ENCODE data around the gene GNG2. TPM values are rescaled to one million over a fixed set of nuclear protein-coding genes. Genes with fewer than 3 reads are reported as not detected.

Gene GNG2
- polyA plus RNA-seq (2013, experiment 1 of 2; ENCODE audit: insufficient read length) = 11.2 TPM
- polyA plus RNA-seq (2013, experiment 2 of 2; ENCODE audit: insufficient read length) = 10.6 TPM

DNA sequence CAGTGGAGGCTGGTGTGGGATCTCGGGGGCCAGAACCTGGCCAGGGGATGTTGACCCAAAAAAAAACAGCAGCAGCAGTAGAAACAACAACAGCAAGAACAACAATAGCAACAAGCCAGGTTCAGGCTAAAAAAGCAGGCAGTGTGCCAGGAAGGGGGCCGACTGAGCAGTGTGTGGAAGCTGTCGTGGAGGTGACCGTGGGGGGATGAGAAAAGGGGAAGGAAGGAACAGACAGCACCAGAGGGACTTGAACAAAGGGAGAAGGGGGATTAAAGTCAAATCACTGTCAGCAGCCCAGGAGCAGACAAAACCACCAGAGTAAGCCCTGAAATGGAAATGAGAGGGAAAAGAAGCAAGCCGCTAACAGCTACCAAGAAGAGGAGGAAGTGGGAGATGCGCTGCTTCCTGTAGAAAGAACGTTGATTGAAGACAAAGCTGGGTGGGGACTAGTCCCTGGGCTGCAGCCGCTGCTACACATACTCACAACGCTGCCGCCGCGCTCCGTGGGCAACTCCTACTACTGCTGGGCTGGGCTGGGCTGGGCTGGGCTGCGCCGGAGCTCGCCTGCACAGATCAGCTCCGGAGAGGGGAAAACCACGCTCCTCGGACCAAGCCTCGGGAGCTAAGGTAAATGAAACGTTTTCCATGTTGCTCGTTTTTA lies at the start of gene GNG2:
TSS of gene GNG2 (plus strand) at position 449 of the 661 bp plus-strand sequence. CDS start 90,067 bp downstream, outside the sequence.
- peak; percentile 77 for DNase-seq

DNA sequence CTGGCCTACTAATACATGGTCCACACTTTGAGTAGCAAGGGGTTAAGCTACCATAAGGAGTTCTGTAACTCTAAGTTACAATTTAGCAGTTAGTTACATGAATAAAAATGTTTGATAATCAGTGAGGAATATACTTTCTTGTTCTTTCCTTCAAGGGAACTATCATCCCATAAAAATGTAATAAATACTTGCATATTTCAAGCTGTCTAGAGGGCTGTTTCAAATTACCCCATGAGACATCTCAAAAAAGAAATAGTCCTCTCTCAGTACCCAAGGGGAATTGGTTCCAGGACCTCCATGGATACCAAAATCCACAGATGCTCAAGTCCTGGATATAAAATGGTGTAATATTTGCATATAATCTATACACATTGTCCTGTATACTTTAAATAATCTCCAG lies 48.7 kb upstream of the GNG2 start:
- DNase-seq = peak; percentile 28

DNA sequence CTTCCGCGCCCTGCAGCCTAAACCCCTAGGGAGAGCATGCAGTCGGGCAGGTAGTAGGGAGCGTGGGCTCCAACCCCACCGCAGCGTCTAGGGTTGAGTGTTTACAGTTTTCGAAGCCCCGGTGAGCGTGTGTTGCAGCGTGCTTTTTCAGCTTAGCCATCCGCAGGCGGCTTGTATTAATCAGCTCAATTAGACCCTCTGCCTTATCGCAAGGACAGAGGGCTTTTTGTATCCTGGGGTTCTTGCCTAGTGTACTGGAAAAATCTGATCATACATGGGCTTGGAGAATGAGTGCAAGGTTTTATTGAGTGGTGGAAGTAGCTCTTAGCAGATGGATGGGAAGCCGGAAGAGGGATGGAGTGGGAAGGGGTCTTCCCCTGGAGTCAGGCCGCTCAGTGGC lies 44.4 kb upstream of the GNG2 start:
- DNase-seq = no peak

DNA sequence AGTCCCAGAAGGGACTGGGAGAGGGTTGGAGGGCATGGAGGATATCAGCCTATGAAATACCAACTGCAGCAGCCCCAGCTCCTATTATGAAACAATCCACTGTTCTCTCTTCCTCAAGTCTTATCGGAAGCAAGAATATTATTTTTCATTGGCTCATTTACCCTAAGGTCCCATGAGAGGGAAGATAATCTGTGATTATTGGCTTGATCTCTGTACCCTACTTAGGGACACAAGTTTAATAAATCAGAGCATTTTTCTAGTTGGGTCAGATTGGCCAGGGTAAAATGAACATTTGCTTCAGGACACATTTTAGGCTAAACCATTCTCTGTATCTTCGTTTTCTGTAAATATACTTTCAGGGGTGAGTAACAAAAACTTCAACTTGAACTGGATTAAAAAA lies 43.1 kb upstream of the GNG2 start:
- no peak for DNase-seq

DNA sequence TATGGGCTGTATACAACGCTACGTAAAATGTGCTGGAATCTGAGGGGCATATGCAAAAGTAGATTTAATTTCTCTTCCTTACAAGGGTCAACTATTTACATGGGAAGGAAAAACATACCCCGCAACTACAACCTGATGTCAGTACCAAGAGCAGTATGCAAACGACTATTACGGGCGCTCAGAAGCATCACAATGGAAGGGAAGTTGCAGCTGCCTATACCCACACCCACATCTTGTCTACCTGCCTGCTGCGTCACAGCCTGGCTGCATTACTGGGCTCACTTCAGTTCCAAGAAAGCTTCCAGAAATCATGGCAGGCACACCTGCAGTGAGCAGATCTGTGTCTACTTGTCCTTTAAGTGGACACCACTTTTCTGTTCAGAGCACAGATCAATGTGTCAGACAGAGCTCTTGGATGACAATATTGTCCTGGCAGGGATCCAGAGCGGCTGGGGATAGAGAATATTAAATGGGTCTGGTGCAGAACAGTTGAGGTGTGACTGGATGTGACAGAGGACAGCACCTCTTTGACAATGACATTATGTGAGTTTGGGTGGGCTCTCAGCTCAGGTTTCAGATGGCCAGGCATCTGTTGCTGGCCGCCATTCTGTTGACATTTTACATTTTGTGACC lies 41.5 kb upstream of the GNG2 start:
- DNase-seq = no peak

DNA sequence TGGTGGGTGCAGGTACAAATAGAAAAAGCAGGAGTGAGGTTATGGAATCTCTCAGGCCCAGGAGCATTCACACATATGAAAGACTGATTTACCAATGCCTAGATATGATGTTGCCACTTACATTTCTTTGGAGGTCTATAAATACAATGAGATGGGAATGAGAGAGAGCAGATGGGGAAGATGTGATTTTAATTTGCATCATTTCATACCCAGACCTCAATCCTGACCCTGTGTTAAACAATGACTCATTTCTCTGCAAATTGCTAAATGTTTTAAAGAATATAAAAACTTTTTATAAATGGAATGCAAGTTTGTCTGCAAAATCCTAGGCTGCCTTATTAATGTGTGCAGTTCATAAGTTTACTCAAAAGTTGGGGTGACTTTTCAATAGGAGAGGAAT lies 38.6 kb upstream of the GNG2 start:
- DNase-seq = peak; percentile 18

DNA sequence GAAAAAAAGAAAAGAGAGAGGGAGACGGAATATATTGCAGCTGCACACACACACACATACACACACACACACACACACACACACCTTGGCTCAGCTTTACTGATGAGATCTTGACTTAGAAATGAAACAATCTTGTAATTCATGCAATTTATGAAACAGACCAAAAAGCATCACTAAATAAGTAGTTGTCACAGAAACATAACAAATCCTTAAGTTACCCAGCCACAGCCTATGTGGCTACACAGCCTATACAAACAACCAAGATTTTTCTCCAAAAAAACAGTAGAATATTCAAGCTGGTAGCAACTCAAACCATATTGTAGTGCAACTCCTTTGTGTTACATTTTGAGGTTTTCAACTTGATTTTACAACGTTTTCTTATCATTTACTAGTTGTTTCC lies 37.9 kb upstream of the GNG2 start:
- no peak for DNase-seq

DNA sequence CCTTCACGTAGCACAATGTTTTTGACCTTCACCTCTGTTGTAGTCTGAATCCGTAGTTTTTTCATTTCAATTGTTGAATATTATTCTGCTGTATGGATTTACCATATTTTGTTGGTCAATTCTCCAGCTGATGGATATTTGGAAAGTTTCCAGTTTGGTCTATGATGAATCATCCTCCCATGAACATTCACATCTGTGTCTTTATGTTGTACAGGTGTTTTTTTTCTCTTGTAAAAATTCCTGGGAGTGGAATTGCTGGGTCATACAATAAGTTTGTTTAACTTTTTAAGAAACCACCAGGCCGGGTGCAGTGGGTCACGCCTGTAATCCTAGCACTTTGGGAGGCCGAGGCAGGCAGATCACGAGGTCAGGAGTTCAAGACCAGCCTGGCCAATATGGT lies 36.7 kb upstream of the GNG2 start:
- DNase-seq = no peak

DNA sequence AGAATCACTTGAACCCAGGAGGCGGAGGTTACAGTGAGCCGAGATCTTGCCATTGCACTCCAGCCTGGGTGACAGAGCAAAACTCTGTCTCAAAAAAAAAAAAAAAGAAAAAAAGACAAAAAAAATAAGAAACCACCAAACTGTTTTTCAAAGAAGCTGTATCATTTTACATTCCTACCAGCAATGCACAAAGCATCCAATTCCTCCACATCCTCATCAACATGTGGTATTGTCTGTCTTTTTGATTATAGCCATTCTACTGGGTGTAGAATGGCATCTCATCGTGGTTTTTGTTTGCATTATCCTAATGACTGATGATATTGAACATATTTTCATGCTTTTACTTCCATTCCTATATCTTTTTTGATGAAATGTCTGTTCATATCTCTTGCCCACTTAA lies 36.2 kb upstream of the GNG2 start:
- peak; percentile 13 for DNase-seq

DNA sequence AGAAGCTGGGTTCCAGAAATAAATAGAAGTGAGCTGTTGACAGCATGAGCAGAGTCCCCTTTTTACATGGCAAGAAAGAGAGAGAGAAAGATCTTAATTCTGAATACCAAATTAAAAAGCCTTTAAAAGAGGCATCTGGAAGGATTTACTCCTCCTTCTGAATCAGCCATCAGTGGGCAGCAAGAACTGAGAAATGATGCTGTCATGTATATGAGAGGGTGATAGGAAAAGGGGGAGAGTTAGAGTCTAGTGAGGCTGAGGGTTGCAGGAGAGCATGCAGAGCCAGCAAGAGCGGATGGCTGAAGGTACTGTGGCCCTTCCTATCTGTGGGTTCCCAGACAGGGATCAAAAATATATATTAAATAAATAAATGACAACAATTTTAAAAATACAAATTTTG lies 34.5 kb upstream of the GNG2 start:
- no peak for DNase-seq

DNA sequence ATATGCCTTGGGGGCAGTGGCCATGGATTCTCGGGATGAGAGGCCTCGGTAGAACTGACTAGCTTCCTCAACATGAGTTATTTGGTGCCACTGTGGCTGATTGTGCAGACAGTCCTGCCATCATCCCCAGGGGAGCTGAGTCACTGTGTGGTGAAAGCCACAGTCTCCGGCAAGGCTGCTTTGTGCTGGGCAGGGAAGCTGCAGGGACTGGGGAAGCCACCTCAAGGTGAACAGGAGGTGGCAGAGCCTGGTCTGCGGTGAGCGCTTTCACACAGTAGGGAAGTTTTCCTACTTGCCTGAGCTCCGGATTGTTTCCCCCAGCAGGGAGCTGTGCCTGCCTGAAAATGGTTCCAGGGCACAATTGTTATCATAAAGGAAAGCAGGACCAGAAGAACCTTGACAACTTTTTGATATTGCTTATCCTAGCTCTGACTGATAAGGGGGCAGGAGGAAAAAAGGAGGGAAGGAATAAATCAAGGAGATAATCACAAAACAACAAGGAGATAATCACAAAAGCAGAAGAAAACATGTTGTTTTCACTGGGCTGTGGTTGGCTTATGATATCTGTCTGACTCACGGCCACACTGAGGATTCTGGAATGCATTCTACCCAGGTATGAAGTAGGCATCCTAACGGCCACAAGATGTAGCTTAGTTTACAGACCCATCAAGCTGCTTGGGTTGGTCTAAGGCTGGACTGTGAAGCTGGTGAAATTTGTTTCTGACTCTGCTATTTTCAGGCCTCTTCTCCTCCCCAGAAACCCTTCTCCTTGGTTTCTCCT lies 32.2 kb upstream of the GNG2 start:
- DNase-seq = peak; percentile 82

DNA sequence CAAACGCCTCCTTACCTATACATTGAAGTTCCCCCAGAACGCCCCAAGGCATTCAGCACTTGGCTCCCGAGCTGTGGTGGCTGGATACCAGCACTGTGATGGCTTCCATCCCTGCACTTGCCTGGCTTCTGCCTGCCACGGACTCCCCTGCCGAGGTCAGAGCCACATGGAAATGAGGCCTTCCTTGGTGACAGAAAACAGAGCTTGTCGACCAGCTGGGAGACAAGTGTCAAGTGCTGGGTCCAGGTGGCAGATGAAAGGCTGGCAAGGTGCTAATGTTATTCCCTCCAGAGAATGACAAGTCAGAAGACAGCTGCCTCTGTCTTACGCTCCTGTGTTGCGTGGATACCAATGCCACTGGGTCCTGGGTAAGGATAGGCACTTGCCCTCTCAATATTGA lies 26.2 kb upstream of the GNG2 start:
- no peak for DNase-seq

DNA sequence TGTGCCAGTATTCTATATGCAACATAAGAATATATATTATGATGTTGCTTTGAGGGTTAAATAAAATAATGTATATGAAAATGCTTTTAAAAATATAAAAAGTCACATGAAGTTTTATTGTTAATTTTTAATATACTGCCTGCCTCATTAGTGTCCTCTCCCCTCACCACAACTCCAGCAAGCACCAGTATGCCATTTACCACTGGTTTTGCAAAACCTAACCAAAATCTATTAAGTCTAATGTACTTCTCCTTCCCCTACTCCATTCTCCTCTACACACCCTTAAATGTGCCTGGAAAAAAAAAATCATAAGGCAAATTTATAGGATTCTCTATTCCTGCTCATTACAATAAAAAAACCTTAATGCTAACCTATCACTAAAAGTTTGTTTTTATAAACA lies 24.0 kb upstream of the GNG2 start:
- no peak for DNase-seq

DNA sequence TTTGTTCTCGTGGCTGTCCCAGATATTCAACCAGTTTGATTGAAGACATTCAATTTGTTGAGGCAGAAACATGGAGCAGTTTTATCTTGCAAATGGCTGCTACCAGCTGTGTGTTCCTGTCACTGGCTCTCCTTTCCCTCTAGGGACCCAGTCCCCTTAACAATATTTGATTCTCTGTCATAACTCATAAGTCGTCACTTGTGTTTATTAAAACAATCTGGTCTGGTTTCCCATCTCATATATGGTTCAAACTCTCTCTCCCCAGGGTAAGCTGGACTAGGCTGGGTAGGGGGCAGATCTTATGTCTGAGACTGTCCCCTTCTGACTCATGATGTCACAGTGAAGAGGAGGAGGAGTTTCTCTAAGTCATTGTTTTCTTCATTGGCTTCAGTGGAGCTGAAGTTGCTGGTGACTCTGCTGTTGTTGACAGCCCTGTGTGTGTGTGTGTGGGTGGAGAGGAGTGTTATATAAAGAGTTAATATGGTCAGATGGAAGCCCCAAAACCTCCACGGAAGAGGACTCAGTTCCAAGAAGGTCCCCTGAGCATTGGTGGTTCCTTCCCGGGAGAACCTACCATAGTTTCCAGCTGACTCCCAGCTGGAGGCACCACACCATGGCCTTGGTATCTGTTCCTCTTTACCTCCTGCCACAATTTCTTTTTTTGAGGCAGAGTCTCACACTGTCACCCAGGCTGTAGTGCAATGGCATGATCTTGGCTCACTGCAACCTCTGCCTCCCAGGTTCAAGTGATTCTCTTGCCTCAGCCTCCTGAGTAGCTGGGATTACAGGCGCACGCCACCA lies 16.1 kb upstream of the GNG2 start:
- DNase-seq = no peak

DNA sequence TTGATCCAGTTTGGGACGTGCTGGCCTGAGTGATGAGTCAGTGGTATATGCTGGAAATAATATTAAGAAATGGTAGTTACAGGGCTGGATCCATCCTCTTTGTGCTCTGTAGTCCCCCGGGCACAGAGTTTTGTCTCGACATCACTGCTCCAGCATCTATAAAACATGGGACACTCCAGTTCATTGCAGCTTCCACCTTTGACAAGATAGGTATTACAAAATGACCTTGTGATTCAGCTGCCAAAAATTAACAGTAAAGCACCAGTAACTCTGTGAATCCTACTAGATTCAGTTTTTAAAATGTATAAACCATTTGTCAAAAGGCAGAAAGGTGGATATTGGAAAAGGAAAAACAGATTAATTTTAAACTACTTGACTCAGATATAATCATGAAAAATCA lies 14.6 kb upstream of the GNG2 start:
- no peak for DNase-seq

DNA sequence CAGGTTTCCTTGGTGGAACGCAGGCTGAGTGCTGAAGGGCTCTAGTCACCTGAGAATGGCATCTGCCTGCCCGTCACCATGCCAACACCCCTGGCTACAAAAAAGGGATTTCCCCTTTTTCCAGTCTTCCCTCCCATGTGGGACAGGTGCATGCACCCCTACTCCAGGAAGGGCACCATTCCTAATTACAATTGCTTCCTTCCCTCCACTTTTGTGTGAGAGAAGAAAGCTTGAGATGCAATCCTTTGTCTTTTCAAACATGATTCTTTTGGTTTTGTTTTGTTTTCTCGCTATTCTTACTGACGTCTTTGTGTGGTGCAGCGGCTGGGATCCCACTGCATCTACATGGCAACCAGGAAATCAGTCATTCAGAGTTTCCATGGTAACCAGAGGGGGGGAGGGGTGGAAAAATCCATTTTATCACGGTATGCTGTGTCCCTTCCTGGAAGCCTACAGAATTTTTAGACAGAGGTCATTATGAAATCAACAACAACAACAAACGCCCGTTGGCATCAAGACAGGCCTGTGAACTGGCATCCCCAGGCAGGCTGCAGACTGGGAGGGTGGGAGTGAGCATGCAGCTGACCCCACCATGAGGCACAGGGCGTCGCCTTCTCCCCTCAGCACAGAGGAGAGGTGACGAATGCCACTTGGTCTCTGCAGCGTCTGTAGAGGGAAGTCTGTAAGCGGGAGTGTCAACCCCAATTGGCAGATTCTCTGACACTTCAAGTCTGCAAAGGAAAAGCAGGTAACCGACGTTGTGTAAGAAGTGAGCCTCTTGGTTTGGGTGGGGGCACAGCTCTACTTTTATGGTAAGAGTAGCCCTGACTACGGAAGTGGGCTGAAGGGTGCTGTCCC lies 13.6 kb upstream of the GNG2 start:
- DNase-seq = no peak

DNA sequence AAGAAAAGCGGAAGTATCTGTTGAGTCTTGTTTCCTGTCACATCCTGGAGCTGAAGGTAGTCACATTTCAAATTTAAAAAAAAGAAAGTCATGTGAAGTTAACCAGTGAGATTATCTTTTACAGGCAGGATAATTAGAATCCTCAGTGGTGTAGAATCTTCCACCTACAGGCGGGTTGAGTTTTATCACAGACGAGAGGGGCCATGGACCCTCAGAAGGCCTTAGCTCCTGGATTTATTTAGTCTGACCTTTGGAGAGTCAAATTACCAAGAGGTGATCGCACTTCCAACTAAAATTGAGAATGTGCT lies 13.0 kb upstream of the GNG2 start:
- no peak for DNase-seq

DNA sequence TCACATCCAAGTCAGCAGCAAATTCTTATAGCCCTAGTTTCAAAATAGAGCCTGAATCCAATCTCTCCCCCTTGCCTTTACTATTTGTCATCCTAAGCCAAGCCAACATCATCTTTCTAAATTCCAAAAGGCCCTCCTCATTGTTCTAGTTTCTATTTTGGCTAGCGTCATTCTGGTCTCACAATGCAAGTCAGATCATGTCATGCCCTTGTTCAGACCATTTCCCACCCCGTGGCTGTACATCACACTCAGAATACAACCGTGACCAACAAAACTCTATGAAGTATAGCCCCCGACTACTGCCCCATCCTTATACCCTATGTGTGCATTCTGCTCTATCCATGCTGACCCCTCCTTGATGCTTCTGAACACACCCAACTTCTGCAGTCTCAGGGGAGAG lies 12.3 kb upstream of the GNG2 start:
- no peak for DNase-seq

DNA sequence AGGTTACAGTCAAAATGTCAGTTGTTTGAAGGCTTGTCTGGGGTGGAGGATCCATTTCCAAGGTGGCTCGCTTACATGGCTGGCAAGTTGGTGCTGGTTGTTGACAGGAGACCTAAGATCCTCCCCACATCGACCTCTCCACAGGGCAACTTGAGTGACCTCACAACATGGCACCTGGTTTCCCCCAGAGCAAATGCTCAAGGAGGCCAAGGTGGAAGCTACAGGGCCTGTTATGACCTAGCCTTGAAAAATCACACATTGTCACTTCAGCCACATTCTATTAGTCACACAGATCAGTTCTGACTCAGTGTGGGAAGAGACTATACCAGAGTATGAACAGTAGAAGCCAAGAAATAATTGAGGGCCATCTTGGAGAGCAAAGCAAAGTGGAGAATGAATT lies 11.3 kb upstream of the GNG2 start:
- DNase-seq = no peak

DNA sequence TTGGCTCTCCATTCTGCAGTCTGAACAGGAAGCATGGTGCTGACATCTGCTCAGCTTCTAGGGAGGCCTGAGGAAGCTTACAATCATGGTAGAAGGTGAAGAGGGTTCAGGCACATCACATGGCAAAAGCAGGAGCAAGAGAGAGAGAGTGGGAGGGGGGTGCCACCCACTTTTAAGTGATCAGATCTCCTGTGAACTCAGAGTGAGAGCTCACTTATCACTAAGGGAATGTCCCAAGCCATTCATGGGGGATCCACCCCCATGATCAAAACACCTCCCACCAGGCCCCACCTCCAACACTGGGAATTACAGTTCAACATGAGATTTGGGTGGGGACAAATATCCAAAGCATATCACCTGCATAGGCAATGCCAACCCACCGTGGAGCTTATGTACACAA lies 9.8 kb upstream of the GNG2 start:
- no peak for DNase-seq

DNA sequence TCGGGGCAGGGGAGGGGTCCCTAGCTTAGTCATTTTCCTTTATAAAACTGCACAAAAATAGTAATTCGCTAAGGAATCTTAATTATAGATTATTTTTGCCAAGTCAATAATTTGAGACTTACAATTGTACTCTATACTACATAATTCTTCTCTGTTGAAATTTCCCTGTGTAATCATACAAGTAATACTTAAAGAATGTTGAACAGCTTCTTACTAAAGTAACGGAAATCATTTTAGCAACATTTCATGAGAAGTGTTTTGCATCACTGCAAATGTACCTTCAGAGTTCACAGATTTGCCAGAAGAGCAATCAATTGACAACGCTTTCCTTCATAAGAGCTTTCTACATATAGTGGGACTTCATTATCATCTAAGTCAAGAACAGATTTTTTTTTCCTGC lies 7.9 kb upstream of the GNG2 start:
- no peak for DNase-seq

DNA sequence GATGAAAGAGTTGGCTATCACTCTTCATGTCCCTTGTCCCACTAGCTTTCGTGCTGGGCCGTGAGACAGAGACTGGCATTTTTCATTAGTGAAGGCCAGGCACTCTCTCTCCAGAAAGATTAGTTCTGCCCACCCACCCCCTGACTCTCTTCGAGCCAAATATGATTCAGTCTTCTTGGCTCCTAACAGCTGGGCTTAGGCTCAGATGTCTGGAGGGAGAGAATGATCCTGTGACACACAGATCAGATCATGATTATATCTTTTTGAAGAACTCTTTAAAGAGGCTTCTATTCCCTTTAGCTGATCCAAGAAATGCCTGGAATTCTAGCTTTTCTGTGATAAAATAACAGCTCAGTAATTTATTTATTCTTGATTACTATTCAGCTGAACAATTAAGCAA lies 5.2 kb upstream of the GNG2 start:
- no peak for DNase-seq
